ENCODE results near the gene ERC2.

Gene ERC2

GRCh38 chr3:55723653-55724406 lies 744.4 kb downstream of the ERC2 start:
- no peak for DNase-seq

- no peak for DNase-seq
Measured at GRCh38 chr3:55721716-55722484, 746.4 kb downstream of the ERC2 start.

- no peak for DNase-seq
Measured at GRCh38 chr3:55720614-55721013, 747.7 kb downstream of the ERC2 start.

- DNase-seq: no peak
Measured at GRCh38 chr3:55719508-55719907, 748.8 kb downstream of the ERC2 start.

- no peak for DNase-seq
Measured at GRCh38 chr3:55719006-55719405, 749.3 kb downstream of the ERC2 start.

GRCh38 chr3:55718521-55718921 lies 749.7 kb downstream of the ERC2 start:
- no peak for DNase-seq

GRCh38 chr3:55718074-55718473 lies 750.2 kb downstream of the ERC2 start:
- no peak for DNase-seq

- DNase-seq: no peak
Measured at GRCh38 chr3:55717481-55717880, 750.8 kb downstream of the ERC2 start.

GRCh38 chr3:55716611-55717225 lies 751.5 kb downstream of the ERC2 start:
- DNase-seq: no peak

GRCh38 chr3:55716044-55716443 lies 752.2 kb downstream of the ERC2 start:
- no peak for DNase-seq

- no peak for DNase-seq
Measured at GRCh38 chr3:55714057-55714456, 754.2 kb downstream of the ERC2 start.

- no peak for DNase-seq
Measured at GRCh38 chr3:55711646-55712045, 756.6 kb downstream of the ERC2 start.

GRCh38 chr3:55709411-55710012 lies 758.8 kb downstream of the ERC2 start:
- no peak for DNase-seq

- no peak for DNase-seq
Measured at GRCh38 chr3:55708921-55709320, 759.3 kb downstream of the ERC2 start.

GRCh38 chr3:55708242-55708641 lies 760.0 kb downstream of the ERC2 start:
- DNase-seq: no peak

- DNase-seq: no peak
Measured at GRCh38 chr3:55704521-55704920, 763.7 kb downstream of the ERC2 start.

- no peak for DNase-seq
Measured at GRCh38 chr3:55702822-55703221, 765.4 kb downstream of the ERC2 start.

GRCh38 chr3:55701997-55702396 lies 766.3 kb downstream of the ERC2 start:
- DNase-seq: no peak

GRCh38 chr3:55698831-55699230 lies 769.4 kb downstream of the ERC2 start:
- no peak for DNase-seq

GRCh38 chr3:55697177-55697865 lies 770.9 kb downstream of the ERC2 start:
- DNase-seq: no peak

- DNase-seq: no peak
Measured at GRCh38 chr3:55692957-55693558, 775.2 kb downstream of the ERC2 start.

- no peak for DNase-seq
Measured at GRCh38 chr3:55692295-55692956, 775.8 kb downstream of the ERC2 start.

Data from NCI-H1048 (cell line).